ENCODE measurements around the gene NENF.
"Not testable (repeated sequence)": the region's sequence is repeated elsewhere in the genome, so short reads cannot be mapped to it uniquely, and the experiment has no call there.

NENF gene

GRCh38 chr1:212432661-212433576 is at the start of gene NENF:
NENF (plus strand) TSS chr1:212432920; CDS start chr1:212432944, 24 bp downstream.
- DNase-seq: no peak

GRCh38 chr1:212386029-212386428 is 46.7 kb upstream of the NENF start:
- DNase-seq: no peak

GRCh38 chr1:212388985-212389716 is 43.6 kb upstream of the NENF start:
- no peak for DNase-seq

GRCh38 chr1:212395678-212396437 is 36.9 kb upstream of the NENF start:
- not testable (repeated sequence) for DNase-seq

- DNase-seq: no peak
These were observed 36.1 kb upstream of the NENF start for GRCh38 chr1:212396638-212397037.

GRCh38 chr1:212397171-212397570 is 35.5 kb upstream of the NENF start:
- DNase-seq: no peak

- no peak for DNase-seq
These were observed 31.7 kb upstream of the NENF start for GRCh38 chr1:212401042-212401441.

- no peak for DNase-seq
These were observed 30.7 kb upstream of the NENF start for GRCh38 chr1:212401838-212402582.

GRCh38 chr1:212402666-212403321 is 29.9 kb upstream of the NENF start:
- no peak for DNase-seq

- DNase-seq: no peak
These were observed 22.4 kb upstream of the NENF start for GRCh38 chr1:212410231-212410820.

GRCh38 chr1:212412374-212412773 is 20.3 kb upstream of the NENF start:
- DNase-seq: no peak

GRCh38 chr1:212413902-212414327 is 18.8 kb upstream of the NENF start:
- DNase-seq: no peak

- peak in 1 of 2 experiments; percentile 27 for DNase-seq
These were observed 18.2 kb upstream of the NENF start, which contains the start of gene PACC1 for GRCh38 chr1:212414328-212415106. PACC1 (minus strand) TSS chr1:212414886; CDS start chr1:212414757, 129 bp downstream.

GRCh38 chr1:212415107-212415841 is 17.4 kb upstream of the NENF start:
- DNase-seq: no peak

GRCh38 chr1:212421165-212421564 is 11.6 kb upstream of the NENF start:
- DNase-seq: no peak

GRCh38 chr1:212423879-212424278 is 8.8 kb upstream of the NENF start:
- no peak for DNase-seq

GRCh38 chr1:212428496-212428895 is 4.2 kb upstream of the NENF start:
- DNase-seq: no peak

- DNase-seq: no peak
These were observed 2.3 kb upstream of the NENF start for GRCh38 chr1:212430416-212430815.

GRCh38 chr1:212430955-212431394 is 1.7 kb upstream of the NENF start:
- no peak for DNase-seq

- DNase-seq: no peak
These were observed 1.1 kb upstream of the NENF start for GRCh38 chr1:212431644-212432043.

Measured in cerebellar nuclear complex (tissue), 1 donor.